HepG2 (cell line): ENCODE data around the gene GCM1. TPM values are rescaled to one million over a fixed set of nuclear protein-coding genes. Genes with fewer than 3 reads are reported as not detected.

Experiments used
- AKAP8 ChIP-seq: sonication (generic); formaldehyde crosslinking; IDR thresholded peaks from 2 replicates; pipeline ENCODE4 v1.5.1; 2020; ENCODE audit warnings: mild to moderate bottlenecking, missing genetic modification reagents
- CCDC6 ChIP-seq: sonication (generic); formaldehyde crosslinking; IDR thresholded peaks from 2 replicates; pipeline ENCODE4 v1.8.1; 2022; ENCODE audit warnings: mild to moderate bottlenecking, missing genetic modification reagents, moderate library complexity
- GTF3A ChIP-seq: sonication (generic); formaldehyde crosslinking; conservative IDR thresholded peaks from 2 replicates; pipeline ENCODE4 v1.4.0; 2020; ENCODE audit warnings: mild to moderate bottlenecking, missing genetic modification reagents
- MEF2D ChIP-seq: sonication (generic); formaldehyde crosslinking; IDR thresholded peaks from 2 replicates; pipeline ENCODE4 v1.5.1; 2020; ENCODE audit warnings: mild to moderate bottlenecking, missing genetic modification reagents
- PAWR ChIP-seq: sonication (generic); formaldehyde crosslinking; IDR thresholded peaks from 2 replicates; pipeline ENCODE4 v1.4.0; 2020; ENCODE audit warnings: missing genetic modification reagents, mild to moderate bottlenecking, borderline replicate concordance
- SRY ChIP-seq: sonication (generic); formaldehyde crosslinking; IDR thresholded peaks from 2 replicates; pipeline ENCODE4 v1.8.0; 2022; ENCODE audit warnings: mild to moderate bottlenecking, missing genetic modification reagents
- TBX3 ChIP-seq: fragments of 450-650 bp; IDR thresholded peaks from 2 replicates; pipeline ENCODE4 v1.6.1; 2017; ENCODE audit warnings: antibody characterized with exemption, mild to moderate bottlenecking, inconsistent platforms, borderline replicate concordance
- TCF12 ChIP-seq, 2 experiments: fragments of 450-650 bp in 1 of 2; sonication (generic) in 1 of 2; formaldehyde crosslinking in 1 of 2; IDR thresholded peaks; 2 replicates each; pipeline versions ENCODE4 v1.6.1 to v1.8.0; 2017 to 2022; ENCODE audit warnings: antibody characterized with exemption in 1 of 2, mild to moderate bottlenecking in 1 of 2, missing genetic modification reagents in 1 of 2, moderate library complexity in 1 of 2
- YY1 ChIP-seq: IDR thresholded peaks from 2 replicates; pipeline ENCODE4 v1.6.1; 2011; ENCODE audit warnings: low read length, low read depth, moderate library complexity, mild to moderate bottlenecking; ENCODE audit not compliant: insufficient read depth, insufficient replicate concordance
- ZMYM2 ChIP-seq: sonication (generic); formaldehyde crosslinking; IDR thresholded peaks from 2 replicates; pipeline ENCODE4 v1.8.0; 2022; ENCODE audit warnings: mild to moderate bottlenecking, missing genetic modification reagents
- ZNF30 ChIP-seq: sonication (generic); formaldehyde crosslinking; IDR thresholded peaks from 2 replicates; pipeline ENCODE4 v1.5.0; 2020; ENCODE audit warnings: mild to moderate bottlenecking, missing genetic modification reagents
- ZNF501 ChIP-seq: sonication (generic); formaldehyde crosslinking; IDR thresholded peaks from 2 replicates; pipeline ENCODE4 v1.5.1; 2020; ENCODE audit warnings: mild to moderate bottlenecking, moderate library complexity, missing genetic modification reagents
- ZNF562 ChIP-seq: sonication (generic); formaldehyde crosslinking; IDR thresholded peaks from 2 replicates; pipeline ENCODE4 v1.8.0; 2022; ENCODE audit warnings: missing genetic modification reagents, borderline replicate concordance
- ZNF816 ChIP-seq: sonication (generic); formaldehyde crosslinking; IDR thresholded peaks from 2 replicates; pipeline ENCODE4 v1.8.0; 2022; ENCODE audit warnings: missing genetic modification reagents, mild to moderate bottlenecking, borderline replicate concordance
- ZNF879 ChIP-seq: sonication (generic); formaldehyde crosslinking; IDR thresholded peaks from 2 replicates; pipeline ENCODE4 v1.8.1; 2023; ENCODE audit warnings: missing genetic modification reagents
- polyA plus RNA-seq, 8 experiments: library from polyadenylated mRNA; depleted of rRNA in 3 of 8; stranded (reverse) in 7 of 8; unstranded in 1 of 8; fragments of >200 nt; fragmentation: Illumina TruSeq in 4 of 8; extraction: Trizol in 4 of 8; gene quantifications; 2 replicates each; pipeline versions ENCODE4 v1.2.1 to v1.2.3, GENCODE V29; 2011 to 2016; ENCODE audit warnings: low read depth in 4 of 8, missing spikeins in 1 of 8, mixed read lengths in 1 of 8; ENCODE audit not compliant: insufficient read depth in 1 of 8
- total RNA-seq, 5 experiments: library from RNA; depleted of rRNA; stranded (reverse); fragments of >200 nt; fragmentation: Illumina TruSeq; extraction: Trizol; gene quantifications; 2 replicates each; pipeline ENCODE4 v1.2.3, GENCODE V29; 2016; ENCODE audit warnings: low read depth in 1 of 5
- TF ChIP-seq, protein P1 (sequence below): sonication (generic); formaldehyde crosslinking; IDR thresholded peaks from 2 replicates; pipeline ENCODE4 v1.5.0; 2020; ENCODE audit warnings: mild to moderate bottlenecking, missing genetic modification reagents
- TF ChIP-seq, protein P2 (sequence below): sonication (generic); formaldehyde crosslinking; IDR thresholded peaks from 2 replicates; pipeline ENCODE4 v1.4.0; 2020; ENCODE audit warnings: mild to moderate bottlenecking, missing genetic modification reagents
- TF ChIP-seq, protein P3 (sequence below): sonication (generic); formaldehyde crosslinking; IDR thresholded peaks from 2 replicates; pipeline ENCODE4 v1.4.0; 2020; ENCODE audit warnings: low read depth, mild to moderate bottlenecking, missing genetic modification reagents

Gene GCM1
- total and polyA plus RNA-seq, 2 of the 13 experiments (the other 11 are each of a cell fraction or from before 2014, with no cell fraction given), result 0.04 to 0.13 TPM

- peak; percentile 79; the same call in 1 of the 2 replicates for TF ChIP-seq MEF2D (CRISPR knock-in tag)
- TF ChIP-seq ZMYM2 (CRISPR knock-in tag), result peak; percentile 41; the same call in 1 of the 2 replicates
- TF ChIP-seq CCDC6 (CRISPR knock-in tag), result peak; percentile 39; the same call in 1 of the 2 replicates
- 0 out of 2 replicates have a peak, but pooled peaks have one; percentile 44 for TF ChIP-seq AKAP8 (CRISPR knock-in tag)
- peak; percentile 83 for TF ChIP-seq ZNF501 (CRISPR knock-in tag)
- TF ChIP-seq YY1, result peak; percentile 22
- TF ChIP-seq ZNF30 (CRISPR knock-in tag), result no peak
- TF ChIP-seq, protein P1, sequence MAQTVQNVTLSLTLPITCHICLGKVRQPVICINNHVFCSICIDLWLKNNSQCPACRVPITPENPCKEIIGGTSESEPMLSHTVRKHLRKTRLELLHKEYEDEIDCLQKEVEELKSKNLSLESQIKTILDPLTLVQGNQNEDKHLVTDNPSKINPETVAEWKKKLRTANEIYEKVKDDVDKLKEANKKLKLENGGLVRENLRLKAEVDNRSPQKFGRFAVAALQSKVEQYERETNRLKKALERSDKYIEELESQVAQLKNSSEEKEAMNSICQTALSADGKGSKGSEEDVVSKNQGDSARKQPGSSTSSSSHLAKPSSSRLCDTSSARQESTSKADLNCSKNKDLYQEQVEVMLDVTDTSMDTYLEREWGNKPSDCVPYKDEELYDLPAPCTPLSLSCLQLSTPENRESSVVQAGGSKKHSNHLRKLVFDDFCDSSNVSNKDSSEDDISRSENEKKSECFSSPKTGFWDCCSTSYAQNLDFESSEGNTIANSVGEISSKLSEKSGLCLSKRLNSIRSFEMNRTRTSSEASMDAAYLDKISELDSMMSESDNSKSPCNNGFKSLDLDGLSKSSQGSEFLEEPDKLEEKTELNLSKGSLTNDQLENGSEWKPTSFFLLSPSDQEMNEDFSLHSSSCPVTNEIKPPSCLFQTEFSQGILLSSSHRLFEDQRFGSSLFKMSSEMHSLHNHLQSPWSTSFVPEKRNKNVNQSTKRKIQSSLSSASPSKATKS (CRISPR knock-in tag), result 0 out of 2 replicates have a peak, but pooled peaks have one; percentile 19
- TF ChIP-seq, protein P2, sequence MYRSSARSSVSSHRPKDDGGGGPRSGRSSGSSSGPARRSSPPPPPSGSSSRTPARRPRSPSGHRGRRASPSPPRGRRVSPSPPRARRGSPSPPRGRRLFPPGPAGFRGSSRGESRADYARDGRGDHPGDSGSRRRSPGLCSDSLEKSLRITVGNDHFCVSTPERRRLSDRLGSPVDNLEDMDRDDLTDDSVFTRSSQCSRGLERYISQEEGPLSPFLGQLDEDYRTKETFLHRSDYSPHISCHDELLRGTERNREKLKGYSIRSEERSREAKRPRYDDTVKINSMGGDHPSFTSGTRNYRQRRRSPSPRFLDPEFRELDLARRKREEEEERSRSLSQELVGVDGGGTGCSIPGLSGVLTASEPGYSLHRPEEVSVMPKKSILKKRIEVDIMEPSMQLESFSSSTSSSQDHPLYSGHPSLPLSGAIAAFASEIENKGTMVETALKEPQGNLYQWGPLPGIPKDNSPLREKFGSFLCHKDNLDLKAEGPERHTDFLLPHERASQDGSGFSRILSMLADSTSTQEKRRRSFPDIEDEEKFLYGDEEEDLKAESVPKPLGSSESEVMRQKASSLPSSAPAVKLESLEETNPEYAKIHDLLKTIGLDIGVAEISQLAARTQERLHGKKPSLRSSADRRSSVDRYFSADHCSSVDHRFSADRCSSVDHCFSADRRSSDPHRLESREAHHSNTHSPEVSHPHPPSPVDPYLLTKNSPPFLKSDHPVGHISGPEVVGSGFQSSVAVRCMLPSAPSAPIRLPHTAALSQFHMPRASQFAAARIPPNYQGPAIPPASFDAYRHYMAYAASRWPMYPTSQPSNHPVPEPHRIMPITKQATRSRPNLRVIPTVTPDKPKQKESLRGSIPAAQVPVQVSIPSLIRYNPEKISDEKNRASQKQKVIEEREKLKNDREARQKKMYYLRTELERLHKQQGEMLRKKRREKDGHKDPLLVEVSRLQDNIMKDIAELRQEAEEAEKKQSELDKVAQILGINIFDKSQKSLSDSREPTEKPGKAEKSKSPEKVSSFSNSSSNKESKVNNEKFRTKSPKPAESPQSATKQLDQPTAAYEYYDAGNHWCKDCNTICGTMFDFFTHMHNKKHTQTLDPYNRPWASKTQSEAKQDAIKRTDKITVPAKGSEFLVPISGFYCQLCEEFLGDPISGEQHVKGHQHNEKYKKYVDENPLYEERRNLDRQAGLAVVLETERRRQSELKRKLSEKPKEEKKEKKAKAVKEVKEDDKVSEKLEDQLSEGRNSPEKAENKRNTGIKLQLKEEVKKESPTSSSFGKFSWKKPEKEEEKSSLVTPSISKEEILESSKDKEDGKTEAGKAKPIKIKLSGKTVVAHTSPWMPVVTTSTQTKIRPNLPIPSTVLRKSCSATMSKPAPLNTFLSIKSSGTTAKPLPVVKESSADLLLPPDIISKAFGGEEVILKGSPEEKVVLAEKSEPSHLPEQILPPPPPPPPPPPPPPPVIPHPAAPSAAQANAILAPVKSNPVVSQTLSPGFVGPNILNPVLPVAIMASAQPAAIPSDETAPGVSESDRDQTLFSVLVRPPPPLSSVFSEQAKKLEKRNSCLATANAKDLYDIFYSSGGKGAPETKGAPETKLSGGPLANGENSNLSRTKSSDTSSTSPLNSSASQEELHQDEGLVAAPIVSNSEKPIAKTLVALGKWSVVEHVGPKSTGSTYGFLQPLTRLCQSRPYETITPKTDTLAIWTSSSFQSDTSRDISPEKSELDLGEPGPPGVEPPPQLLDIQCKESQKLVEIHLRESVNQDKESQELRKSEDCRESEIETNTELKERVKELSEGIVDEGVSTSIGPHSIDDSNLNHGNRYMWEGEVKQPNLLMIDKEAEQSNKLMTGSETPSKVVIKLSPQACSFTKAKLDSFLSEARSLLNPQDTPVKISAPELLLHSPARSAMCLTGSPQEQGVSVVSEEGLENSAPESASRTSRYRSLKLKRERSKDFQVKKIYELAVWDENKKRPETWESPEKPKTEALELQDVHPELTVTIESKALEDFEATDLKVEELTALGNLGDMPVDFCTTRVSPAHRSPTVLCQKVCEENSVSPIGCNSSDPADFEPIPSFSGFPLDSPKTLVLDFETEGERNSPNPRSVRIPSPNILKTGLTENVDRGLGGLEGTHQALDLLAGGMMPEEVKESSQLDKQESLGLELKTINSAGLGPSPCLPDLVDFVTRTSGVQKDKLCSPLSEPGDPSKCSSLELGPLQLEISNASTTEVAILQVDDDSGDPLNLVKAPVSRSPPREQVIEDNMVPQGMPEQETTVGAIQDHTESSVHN (CRISPR knock-in tag), result 0 out of 2 replicates have a peak, but pooled peaks have one; percentile 47
- TF ChIP-seq TCF12 (IDR thresholded peaks at IDR 0.05), result no peak
- peak; percentile 25; the same call in 1 of the 2 replicates for TF ChIP-seq TCF12 (CRISPR knock-in tag; IDR thresholded peaks at IDR 0.05)
- no peak for TF ChIP-seq GTF3A (CRISPR knock-in tag)
- TF ChIP-seq PAWR (CRISPR knock-in tag), result no peak
- no peak for TF ChIP-seq ZNF562 (CRISPR knock-in tag)
- TF ChIP-seq, protein P3, sequence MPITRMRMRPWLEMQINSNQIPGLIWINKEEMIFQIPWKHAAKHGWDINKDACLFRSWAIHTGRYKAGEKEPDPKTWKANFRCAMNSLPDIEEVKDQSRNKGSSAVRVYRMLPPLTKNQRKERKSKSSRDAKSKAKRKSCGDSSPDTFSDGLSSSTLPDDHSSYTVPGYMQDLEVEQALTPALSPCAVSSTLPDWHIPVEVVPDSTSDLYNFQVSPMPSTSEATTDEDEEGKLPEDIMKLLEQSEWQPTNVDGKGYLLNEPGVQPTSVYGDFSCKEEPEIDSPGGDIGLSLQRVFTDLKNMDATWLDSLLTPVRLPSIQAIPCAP (CRISPR knock-in tag), result no peak
- TF ChIP-seq ZNF879 (CRISPR knock-in tag), result peak; percentile 51; the same call in 1 of the 2 replicates
- TF ChIP-seq TBX3, result peak; percentile 93; the same call in 1 of the 2 replicates
- TF ChIP-seq ZNF816 (CRISPR knock-in tag), result no peak
- TF ChIP-seq SRY (CRISPR knock-in tag), result no peak
Measured at GRCh38 chr6:53119772-53120409, 28.8 kb downstream of the GCM1 start (continued).
